CD4-positive, CD25-positive, alpha-beta regulatory T cell (primary cell): ENCODE data around the gene PLXNB2. TPM values are rescaled to one million over a fixed set of nuclear protein-coding genes. Genes with fewer than 3 reads are reported as not detected.
A peak's percentile ranks its signal among the peaks of the same experiment; 100 is the strongest.
"Not testable (repeated sequence)": the region's sequence is repeated elsewhere in the genome, so short reads cannot be mapped to it uniquely, and the experiment has no call there.

ENCODE experiments used
- ATAC-seq, 2 donors: fragments of 150-1000 bp; cut with Tn5 transposase; one replicate each; pipeline ENCODE4 v1.10.0; 2021; ENCODE audit warnings: low read depth in 2 of 2, moderate number of reproducible peaks in 2 of 2, moderate library complexity in 1 of 2
- DNase-seq, 3 donors: peaks; one replicate each; pipeline versions ENCODE4 v3.0.0 to v3.0.0-alpha.2; 2012 to 2022; ENCODE audit warnings: mixed read lengths in 1 of 3
- H3K27ac ChIP-seq: one replicate; pipeline ENCODE4 v1.7.0; 2013; ENCODE audit warnings: mild to moderate bottlenecking, low read length; ENCODE audit not compliant: insufficient read depth, poor library complexity, severe bottlenecking
- H3K27me3 ChIP-seq: one replicate; pipeline ENCODE4 v1.7.0; 2013; ENCODE audit warnings: low read length; ENCODE audit not compliant: control insufficient read depth, insufficient read depth
- H3K36me3 ChIP-seq: one replicate; pipeline ENCODE4 v1.7.0; 2013; ENCODE audit warnings: mild to moderate bottlenecking, low read length, moderate library complexity; ENCODE audit not compliant: control insufficient read depth, insufficient read depth
- H3K4me1 ChIP-seq: 2 replicates; pipeline ENCODE4 v1.7.0; 2013; ENCODE audit warnings: mild to moderate bottlenecking, low read length; ENCODE audit not compliant: insufficient read depth, control insufficient read depth, poor library complexity, severe bottlenecking
- H3K4me3 ChIP-seq: one replicate; pipeline ENCODE4 v1.7.0; 2013; ENCODE audit warnings: low read depth, mild to moderate bottlenecking, low read length, moderate library complexity
- H3K9me3 ChIP-seq, 2 experiments: 1 replicate in 1 of 2; 2 replicates in 1 of 2; pipeline ENCODE4 v1.7.0; 2013; ENCODE audit warnings: low read length in 2 of 2, mild to moderate bottlenecking in 1 of 2, moderate library complexity in 1 of 2; ENCODE audit not compliant: control insufficient read depth in 2 of 2
- H3K27ac Mint-ChIP-seq, 3 donors: one replicate each; pipeline ENCODE4 v1.8.0; 2020 to 2022; ENCODE audit warnings: mild to moderate bottlenecking in 3 of 3, mixed read lengths in 3 of 3, moderate library complexity in 2 of 3
- H3K27me3 Mint-ChIP-seq: one replicate; pipeline ENCODE4 v1.8.0; 2022; ENCODE audit warnings: mild to moderate bottlenecking, mixed read lengths
- H3K36me3 Mint-ChIP-seq: one replicate; pipeline ENCODE4 v1.8.0; 2020; ENCODE audit warnings: mixed read lengths
- H3K4me1 Mint-ChIP-seq, 4 donors: one replicate each; pipeline ENCODE4 v1.8.0; 2020 to 2022; ENCODE audit warnings: mixed read lengths in 4 of 4, mild to moderate bottlenecking in 1 of 4
- H3K4me3 Mint-ChIP-seq, 4 donors: one replicate each; pipeline ENCODE4 v1.8.0; 2020 to 2022; ENCODE audit warnings: mild to moderate bottlenecking in 4 of 4, mixed read lengths in 4 of 4, moderate library complexity in 3 of 4
- H3K9me3 Mint-ChIP-seq, 7 donors: one replicate each; pipeline ENCODE4 v1.8.0; 2020 to 2022; ENCODE audit warnings: mixed read lengths in 7 of 7, mild to moderate bottlenecking in 3 of 7, moderate library complexity in 2 of 7
- polyA plus RNA-seq, 4 donors: library from polyadenylated mRNA; unstranded; fragments of 300-500 nt; fragmentation: Illumina TruSeq; gene quantifications; one replicate each; pipeline ENCODE4 v1.2.3, GENCODE V29; 2021
- total RNA-seq: library from RNA; stranded (reverse); gene quantifications from one replicate; pipeline ENCODE4 v1.2.3, GENCODE V29; 2022

Gene PLXNB2
- total and polyA plus RNA-seq, 5 donors from 2014 or later: 0.36 to 3.7 (median 0.55) TPM; not detected in 1

- Mint-ChIP-seq H3K27me3 (peaks cover 12% of the 10 kb centered on the region), H3K4me1 (peaks cover 0 to 10% (median 4%) of the 10 kb centered on the region in 4 donors), H3K9me3 (no peaks in the 10 kb centered on the region), H3K36me3 (no peaks in the 10 kb centered on the region), H3K4me3 (peak overlapping the region in 1 of 4 donors; percentile 78), H3K27ac (no peak overlapping the region)
- Histone ChIP-seq H3K9me3 (no peaks in the 10 kb centered on the region), H3K27me3 (no peaks in the 10 kb centered on the region), H3K4me1 (peaks cover 13% of the 10 kb centered on the region), H3K4me3 (no peak overlapping the region), H3K36me3 (no peaks in the 10 kb centered on the region), H3K27ac (no peak overlapping the region)
- no peak for ATAC-seq
- DNase-seq: no peak
Measured at GRCh38 chr22:50323900-50324299, 16.5 kb upstream of the PLXNB2 start.

GRCh38 chr22:50322382-50323104, 15.1 kb upstream of the PLXNB2 start:
- not testable (repeated sequence) for H3K9me3 Mint-ChIP-seq, ATAC-seq, H3K27ac Mint-ChIP-seq, H3K4me1 Mint-ChIP-seq, H3K9me3 ChIP-seq, H3K27ac ChIP-seq, H3K4me3 ChIP-seq, DNase-seq, H3K36me3 ChIP-seq, H3K36me3 Mint-ChIP-seq, H3K4me3 Mint-ChIP-seq, H3K27me3 ChIP-seq
- H3K27me3 Mint-ChIP-seq: peaks cover 12% of the 10 kb centered on the region
- peaks cover 11% of the 10 kb centered on the region for H3K4me1 ChIP-seq

- H3K27ac ChIP-seq: no peak overlapping the region
- Mint-ChIP-seq H3K4me3 (no peak overlapping the region), H3K27ac (no peak overlapping the region), H3K4me1 (peaks cover 0 to 2% (median 1%) of the 10 kb centered on the region in 4 donors), H3K36me3 (no peaks in the 10 kb centered on the region), H3K9me3 (no peaks in the 10 kb centered on the region), H3K27me3 (peaks cover 9% of the 10 kb centered on the region)
- H3K27me3 ChIP-seq: no peaks in the 10 kb centered on the region
- ATAC-seq: no peak
- H3K4me1 ChIP-seq: no peaks in the 10 kb centered on the region
- DNase-seq: no peak
- H3K9me3 ChIP-seq: no peaks in the 10 kb centered on the region
- H3K36me3 ChIP-seq: no peaks in the 10 kb centered on the region
- no peak overlapping the region for H3K4me3 ChIP-seq
Measured at GRCh38 chr22:50320671-50321325, 13.4 kb upstream of the PLXNB2 start.

GRCh38 chr22:50320116-50320515, 12.7 kb upstream of the PLXNB2 start:
- Mint-ChIP-seq H3K27me3 (peaks cover 7% of the 10 kb centered on the region), H3K4me1 (peaks cover 0 to 5% (median 4%) of the 10 kb centered on the region in 4 donors), H3K36me3 (no peaks in the 10 kb centered on the region), H3K9me3 (no peaks in the 10 kb centered on the region), H3K4me3 (no peak overlapping the region), H3K27ac (no peak overlapping the region)
- Histone ChIP-seq H3K4me3 (no peak overlapping the region), H3K9me3 (no peaks in the 10 kb centered on the region), H3K27me3 (no peaks in the 10 kb centered on the region), H3K36me3 (no peaks in the 10 kb centered on the region), H3K27ac (no peak overlapping the region), H3K4me1 (peaks cover under 1% of the 10 kb centered on the region)
- DNase-seq (no peak), ATAC-seq (no peak)

GRCh38 chr22:50319503-50319951, 12.1 kb upstream of the PLXNB2 start:
- H3K36me3 Mint-ChIP-seq: no peaks in the 10 kb centered on the region
- Histone ChIP-seq H3K27ac (no peak overlapping the region), H3K36me3 (no peaks in the 10 kb centered on the region), H3K4me3 (no peak overlapping the region), H3K4me1 (peaks cover 7% of the 10 kb centered on the region), H3K27me3 (no peaks in the 10 kb centered on the region), H3K9me3 (no peaks in the 10 kb centered on the region)
- no peak for DNase-seq
- no peak overlapping the region for H3K27ac Mint-ChIP-seq
- no peak for ATAC-seq
- H3K4me1 Mint-ChIP-seq: peaks cover 0 to 8% (median 6%) of the 10 kb centered on the region in 4 donors
- no peaks in the 10 kb centered on the region for H3K9me3 Mint-ChIP-seq
- peaks cover 4% of the 10 kb centered on the region for H3K27me3 Mint-ChIP-seq
- H3K4me3 Mint-ChIP-seq: no peak overlapping the region

GRCh38 chr22:50318698-50319411, 11.4 kb upstream of the PLXNB2 start:
- DNase-seq (no peak), ATAC-seq (no peak)
- H3K27me3 Mint-ChIP-seq: peaks cover 2% of the 10 kb centered on the region
- no peak overlapping the region for H3K4me3 Mint-ChIP-seq
- Histone ChIP-seq H3K4me1 (peaks cover 14% of the 10 kb centered on the region), H3K9me3 (no peaks in the 10 kb centered on the region), H3K27me3 (no peaks in the 10 kb centered on the region), H3K36me3 (no peaks in the 10 kb centered on the region), H3K4me3 (no peak overlapping the region), H3K27ac (no peak overlapping the region)
- no peaks in the 10 kb centered on the region for H3K9me3 Mint-ChIP-seq
- H3K36me3 Mint-ChIP-seq: no peaks in the 10 kb centered on the region
- no peak overlapping the region for H3K27ac Mint-ChIP-seq
- peaks cover 0 to 14% (median 10%) of the 10 kb centered on the region in 4 donors for H3K4me1 Mint-ChIP-seq

- ATAC-seq: no peak
- Histone ChIP-seq H3K4me3 (no peak overlapping the region), H3K9me3 (no peaks in the 10 kb centered on the region), H3K36me3 (no peaks in the 10 kb centered on the region), H3K27me3 (no peaks in the 10 kb centered on the region), H3K27ac (no peak overlapping the region), H3K4me1 (peaks cover 18% of the 10 kb centered on the region)
- no peaks in the 10 kb centered on the region for H3K36me3 Mint-ChIP-seq
- no peak overlapping the region for H3K4me3 Mint-ChIP-seq
- H3K27me3 Mint-ChIP-seq: no peaks in the 10 kb centered on the region
- no peaks in the 10 kb centered on the region for H3K9me3 Mint-ChIP-seq
- peaks cover 0 to 18% (median 10%) of the 10 kb centered on the region in 4 donors for H3K4me1 Mint-ChIP-seq
- DNase-seq: no peak
- H3K27ac Mint-ChIP-seq: no peak overlapping the region
Measured at GRCh38 chr22:50318356-50318697, 10.9 kb upstream of the PLXNB2 start.
